GM21619 (cell line): ENCODE data around the gene PCNX2.
"Not testable (repeated sequence)": the region's sequence is repeated elsewhere in the genome, so short reads cannot be mapped to it uniquely, and the experiment has no call there.

Experiments
- ATAC-seq: cut with Tn5 transposase; IDR thresholded peaks from one replicate; pipeline ENCODE4 v1.9.1; 2021; ENCODE audit not compliant: unreplicated experiment

PCNX2 gene

GRCh38 chr1:233163696-233164095 lies 131.8 kb downstream of the PCNX2 start:
- no peak for ATAC-seq

- ATAC-seq = no peak
Observed at GRCh38 chr1:233158322-233158721, 137.2 kb downstream of the PCNX2 start.

- no peak for ATAC-seq
Observed at GRCh38 chr1:233157245-233157644, 138.3 kb downstream of the PCNX2 start.

- no peak for ATAC-seq
Observed at GRCh38 chr1:233151861-233152260, 143.7 kb downstream of the PCNX2 start.

- ATAC-seq = no peak
Observed at GRCh38 chr1:233144434-233144833, 151.1 kb downstream of the PCNX2 start.

GRCh38 chr1:233143241-233143640 lies 152.3 kb downstream of the PCNX2 start:
- ATAC-seq = no peak

GRCh38 chr1:233140974-233141373 lies 154.6 kb downstream of the PCNX2 start:
- no peak for ATAC-seq

- no peak for ATAC-seq
Observed at GRCh38 chr1:233140499-233140898, 155.0 kb downstream of the PCNX2 start.

GRCh38 chr1:233138788-233139585 lies 156.5 kb downstream of the PCNX2 start:
- ATAC-seq = no peak

- ATAC-seq = no peak
Observed at GRCh38 chr1:233135833-233136232, 159.7 kb downstream of the PCNX2 start.

- ATAC-seq = no peak
Observed at GRCh38 chr1:233132445-233132844, 163.1 kb downstream of the PCNX2 start.

- not testable (repeated sequence) for ATAC-seq
Observed at GRCh38 chr1:233129031-233129430, 166.5 kb downstream of the PCNX2 start.

GRCh38 chr1:233127157-233127556 lies 168.4 kb downstream of the PCNX2 start:
- ATAC-seq = no peak

- ATAC-seq = no peak
Observed at GRCh38 chr1:233122779-233123178, 172.7 kb downstream of the PCNX2 start.

GRCh38 chr1:233121947-233122559 lies 173.5 kb downstream of the PCNX2 start:
- no peak for ATAC-seq

GRCh38 chr1:233114860-233115259 lies 180.7 kb downstream of the PCNX2 start:
- ATAC-seq = no peak

- ATAC-seq = no peak
Observed at GRCh38 chr1:233114159-233114558, 181.4 kb downstream of the PCNX2 start.

- ATAC-seq = peak; percentile 94
Observed at GRCh38 chr1:233113009-233113879, 182.3 kb downstream of the PCNX2 start.

- ATAC-seq = no peak
Observed at GRCh38 chr1:233112186-233113008, 183.1 kb downstream of the PCNX2 start.

- ATAC-seq = no peak
Observed at GRCh38 chr1:233111731-233112130, 183.8 kb downstream of the PCNX2 start.

- no peak for ATAC-seq
Observed at GRCh38 chr1:233109096-233109495, 186.4 kb downstream of the PCNX2 start.
